HG03432 (cell line): ENCODE measurements around the gene KLF7.

Experiments
- ATAC-seq: cut with Tn5 transposase; IDR thresholded peaks from one replicate; pipeline ENCODE4 v1.9.1; 2021; ENCODE audit warnings: mild to moderate bottlenecking, moderate library complexity; ENCODE audit not compliant: unreplicated experiment

KLF7 gene

DNA sequence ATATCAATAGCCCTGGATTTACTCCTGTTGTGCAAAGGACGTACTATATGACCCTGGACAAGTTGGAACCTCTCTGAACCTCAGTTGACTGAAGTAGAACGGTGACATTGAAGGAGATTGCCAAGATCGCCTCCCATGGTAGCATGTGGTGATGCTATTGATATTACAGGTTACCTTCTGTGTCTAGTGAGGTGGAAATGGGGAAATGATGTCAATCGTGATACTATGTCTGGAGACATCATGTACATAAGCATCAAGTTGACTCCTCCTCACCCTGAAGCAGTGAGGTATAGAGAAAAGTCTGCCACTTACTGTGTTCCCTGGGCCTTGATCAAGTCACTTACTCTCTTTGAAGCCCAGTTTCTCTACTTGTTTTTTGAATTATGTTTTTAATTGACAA lies 93.9 kb downstream of the KLF7 start:
- no peak for ATAC-seq

DNA sequence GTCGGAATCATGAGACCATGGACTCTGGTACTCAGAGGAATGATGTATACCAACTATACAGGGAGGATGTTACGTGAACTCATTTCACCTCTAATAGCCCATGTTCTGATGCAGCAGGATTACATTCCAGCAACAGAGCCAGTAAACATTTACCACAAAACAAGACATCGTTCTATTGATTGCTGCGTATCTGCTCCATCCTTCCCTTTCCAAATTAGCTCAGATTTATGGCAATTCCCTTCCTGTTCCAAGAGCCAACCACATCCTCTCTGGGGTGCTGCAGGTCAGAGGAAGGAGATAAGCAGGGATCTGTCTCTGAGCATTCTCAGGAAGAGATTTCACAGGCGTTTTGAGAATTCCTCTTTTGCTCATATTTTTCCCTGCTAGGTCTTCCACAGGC lies 98.3 kb downstream of the KLF7 start:
- no peak for ATAC-seq

DNA sequence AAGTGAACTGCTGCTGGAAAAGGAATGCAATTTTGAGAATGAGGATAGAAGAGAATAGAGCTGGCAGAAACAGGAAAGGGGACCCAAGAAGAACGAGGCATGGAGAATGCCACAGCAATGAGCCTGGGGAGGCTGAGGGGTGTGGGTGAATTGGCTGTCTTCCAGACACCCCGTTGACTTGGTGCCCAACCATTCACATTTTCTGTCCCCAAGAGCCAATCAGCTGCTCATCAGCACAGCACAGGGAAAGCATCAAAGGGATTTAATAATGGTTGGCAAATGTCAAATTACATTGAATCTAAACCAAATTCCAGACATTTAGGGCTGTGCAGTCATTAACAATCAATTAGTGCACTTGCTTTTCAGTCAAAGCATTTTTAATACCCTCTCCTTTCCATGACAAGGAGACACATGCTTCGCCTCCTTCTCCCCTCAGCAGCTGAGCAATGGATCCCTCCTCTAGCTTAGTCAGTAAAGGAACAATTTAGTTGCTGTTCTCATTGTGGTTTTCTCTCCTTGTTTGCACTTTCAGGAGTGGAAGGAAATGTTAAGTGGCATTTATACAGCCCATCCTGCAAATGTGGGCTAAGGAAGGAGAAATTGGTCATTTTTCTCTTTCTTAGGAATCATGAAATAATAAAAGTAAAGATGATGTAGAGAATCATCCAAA lies 98.8 kb downstream of the KLF7 start:
- no peak for ATAC-seq

DNA sequence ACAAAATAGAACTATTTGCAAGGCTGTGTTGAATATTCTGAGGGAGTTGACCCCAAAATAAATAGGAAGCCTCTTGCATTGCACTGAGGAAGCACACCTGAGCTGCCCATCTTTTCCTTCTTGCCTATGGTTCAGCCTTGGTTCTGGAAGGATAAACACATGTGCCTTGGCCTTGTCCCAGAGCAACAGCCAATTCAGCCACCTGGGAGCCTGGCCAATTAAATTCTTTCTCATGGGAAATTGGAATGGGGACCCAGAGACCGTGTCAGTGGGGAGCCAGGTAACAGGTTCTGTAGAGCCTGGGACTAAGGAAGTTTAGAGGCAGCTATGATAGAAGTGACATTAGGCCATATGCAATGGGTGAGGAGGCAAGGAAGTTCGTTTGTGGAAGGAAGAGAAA lies 99.6 kb downstream of the KLF7 start:
- ATAC-seq: no peak

DNA sequence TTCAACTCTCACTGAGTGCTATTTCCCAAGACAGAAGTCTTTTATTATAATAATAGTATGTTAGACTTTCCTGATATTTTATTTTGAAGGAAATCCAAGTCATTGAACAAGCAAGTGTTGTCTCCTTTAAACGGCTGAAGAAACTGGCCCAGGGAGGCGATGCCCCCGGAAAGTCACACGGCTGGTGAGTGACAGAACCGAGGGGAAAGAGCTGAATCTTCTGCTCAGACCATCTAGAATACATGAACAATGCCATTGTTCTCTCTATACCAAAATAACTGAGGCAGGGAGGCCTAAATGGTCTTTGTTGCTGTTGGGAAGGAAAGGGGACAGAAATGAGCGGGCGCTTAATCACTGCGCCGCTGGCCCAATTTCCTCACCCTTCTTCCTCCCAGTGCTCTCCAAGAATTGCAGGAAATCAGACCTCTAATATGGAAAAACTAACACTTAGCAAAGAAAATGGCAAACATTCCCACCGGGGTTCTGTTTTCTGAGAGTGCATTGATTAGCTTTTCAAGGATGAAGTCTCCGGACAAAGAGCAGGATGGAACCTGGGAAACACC lies 101.5 kb downstream of the KLF7 start:
- no peak for ATAC-seq

DNA sequence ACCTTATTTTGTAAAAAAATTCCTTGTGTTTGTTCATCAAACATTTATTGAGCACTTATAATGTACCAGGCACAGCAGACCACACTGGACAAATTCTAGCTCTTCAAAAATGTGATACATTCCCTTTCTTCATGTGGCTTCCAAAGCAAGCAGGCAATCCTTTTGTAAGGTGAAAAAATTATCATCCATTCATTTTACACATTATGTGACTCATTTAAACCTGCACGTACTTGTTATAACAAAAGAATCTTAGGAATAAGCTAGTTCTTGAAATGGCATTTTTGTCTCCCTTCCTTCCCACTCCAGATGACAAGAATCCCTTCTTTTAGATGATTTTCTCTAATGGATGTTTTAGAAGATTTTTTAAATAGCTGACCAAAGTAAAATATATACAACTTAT lies 104.6 kb downstream of the KLF7 start:
- no peak for ATAC-seq

DNA sequence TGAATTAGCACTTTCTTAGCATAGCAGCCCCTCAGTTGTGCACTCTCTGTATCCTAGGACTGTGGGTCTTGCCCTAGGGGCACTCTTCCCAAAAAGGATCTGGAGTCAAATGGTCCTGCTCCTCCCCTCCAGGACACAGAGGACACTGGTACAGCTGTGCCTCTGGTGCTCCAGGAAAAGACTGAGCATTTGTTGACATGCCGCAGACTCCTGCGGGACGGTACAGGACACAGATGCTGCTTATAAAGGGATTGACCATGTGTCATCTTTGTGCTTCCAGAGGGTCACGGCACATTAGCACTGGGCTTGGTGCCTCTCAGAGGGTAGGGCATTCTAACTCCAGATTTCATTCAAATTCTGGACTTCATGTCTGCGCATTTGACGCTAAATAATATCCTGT lies 110.5 kb downstream of the KLF7 start:
- no peak for ATAC-seq

DNA sequence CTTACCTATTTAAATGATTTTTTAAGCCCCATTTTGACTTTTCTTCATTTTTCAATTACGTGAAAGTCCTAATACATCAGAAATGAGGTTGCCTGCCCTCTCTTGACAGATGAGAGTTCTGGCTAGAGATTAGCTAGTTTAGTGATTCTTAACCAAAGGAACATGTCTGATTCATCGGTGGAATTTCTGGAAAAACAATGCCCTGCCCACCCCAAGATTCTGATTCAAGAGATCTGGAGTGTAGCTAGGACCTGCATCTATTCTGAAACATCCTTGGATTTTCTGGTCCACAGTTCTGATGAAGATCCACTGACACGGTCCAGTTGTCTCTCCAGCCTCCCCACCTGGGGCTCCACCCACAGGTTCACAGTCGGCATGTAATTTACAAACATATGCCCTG lies 111.2 kb downstream of the KLF7 start:
- ATAC-seq: no peak

DNA sequence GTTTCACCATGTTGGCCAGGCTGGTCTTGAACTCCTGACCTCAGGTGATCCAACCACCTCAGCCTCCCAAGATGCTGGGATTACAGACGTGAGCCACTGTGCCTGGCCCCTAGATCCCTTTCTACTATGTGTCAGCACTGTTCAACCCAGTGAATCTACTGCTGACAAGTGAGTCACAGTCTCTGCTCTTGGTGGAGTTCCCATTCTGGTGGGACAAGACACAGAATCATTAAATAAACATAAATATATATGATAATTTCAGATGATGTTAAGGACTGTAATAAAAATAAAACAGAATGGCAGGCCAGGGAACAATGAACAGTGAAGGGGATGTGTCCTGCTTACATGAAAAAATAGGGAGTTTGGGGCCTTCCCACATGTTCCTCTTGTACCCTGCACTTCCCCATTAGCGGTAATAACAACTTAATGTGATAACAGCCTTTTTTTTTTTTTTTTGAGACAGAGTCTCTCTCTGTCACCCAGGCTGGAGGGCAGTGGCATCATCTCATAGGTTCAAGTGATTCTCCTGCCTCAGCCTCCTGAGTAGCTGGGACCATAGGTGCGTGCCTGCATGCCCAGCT lies 114.3 kb downstream of the KLF7 start:
- no peak for ATAC-seq

DNA sequence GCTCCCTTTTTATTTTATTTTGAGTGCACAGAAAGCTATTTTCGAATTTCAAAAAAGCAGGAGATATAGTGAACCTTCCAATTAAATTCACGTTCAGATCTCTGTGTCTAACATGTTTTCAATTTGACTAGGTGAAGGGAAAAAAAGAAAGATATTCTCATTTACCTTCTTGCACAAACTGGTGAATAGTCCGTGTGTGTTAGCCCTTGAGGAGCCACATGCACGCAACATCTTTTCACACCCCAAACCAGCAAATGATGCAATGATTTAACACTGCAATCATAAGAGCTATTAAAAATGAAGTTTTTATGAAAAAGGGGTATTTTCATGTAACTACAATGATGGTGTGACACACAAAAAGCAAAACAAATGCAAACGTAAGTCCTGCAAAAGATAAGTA lies 116.6 kb downstream of the KLF7 start:
- ATAC-seq: no peak

DNA sequence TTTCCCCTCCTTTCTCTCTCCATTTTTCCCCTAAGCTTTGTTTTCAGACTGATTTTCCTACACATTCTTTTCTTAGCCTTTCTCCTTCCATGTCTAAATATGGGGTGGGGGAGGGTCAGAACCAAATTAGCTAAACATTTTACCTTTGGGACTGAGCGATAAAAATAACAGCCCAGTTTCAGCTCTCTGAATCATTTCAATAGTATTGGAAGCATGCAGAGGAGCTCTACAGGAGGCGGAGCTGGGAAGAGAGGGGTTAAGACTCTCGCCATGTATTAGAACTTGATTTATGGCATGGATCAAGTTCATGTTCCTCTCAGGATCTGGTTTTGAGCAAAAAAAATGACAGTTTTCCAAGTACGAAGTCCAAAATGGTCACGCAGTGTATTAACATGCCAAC lies 117.3 kb downstream of the KLF7 start:
- ATAC-seq: no peak

DNA sequence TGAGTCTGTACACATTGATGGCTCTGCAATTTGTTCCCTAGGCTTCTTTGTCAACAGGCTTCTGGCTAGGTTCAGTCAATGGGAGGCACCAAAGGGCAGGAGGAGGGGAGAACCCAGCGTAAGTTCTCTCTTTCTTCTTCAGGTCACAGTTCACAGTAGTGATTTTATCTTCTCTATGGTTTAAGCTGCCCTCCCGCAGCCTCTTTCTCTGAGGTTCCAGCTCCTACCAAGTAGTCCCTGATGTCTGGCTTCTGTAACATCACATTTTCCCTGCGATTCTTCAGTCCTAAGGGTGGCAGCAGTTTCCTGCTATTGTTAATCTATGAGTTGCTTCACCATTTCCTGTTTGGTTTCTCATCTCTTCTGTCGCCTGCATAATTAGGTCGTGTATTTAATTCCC lies 119.0 kb downstream of the KLF7 start:
- ATAC-seq: peak; percentile 77

DNA sequence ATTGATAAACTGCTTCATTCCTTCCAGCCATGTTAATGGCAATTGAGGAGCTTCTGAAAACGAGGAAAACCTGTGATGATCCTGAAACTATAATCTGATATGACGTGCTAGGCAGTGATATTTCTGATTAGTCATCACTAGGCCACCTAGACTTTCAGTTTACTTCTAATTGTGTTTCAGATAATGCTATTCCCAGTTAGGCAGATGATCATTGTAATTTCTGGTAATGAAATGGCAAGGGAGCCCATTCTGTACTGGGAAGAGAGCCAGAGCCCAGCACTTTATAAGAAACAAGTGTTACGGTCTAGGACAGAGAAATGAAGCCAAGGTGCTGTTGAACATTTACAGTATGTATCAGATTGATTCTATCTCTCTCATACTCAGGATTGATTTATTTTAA lies 120.2 kb downstream of the KLF7 start:
- no peak for ATAC-seq

DNA sequence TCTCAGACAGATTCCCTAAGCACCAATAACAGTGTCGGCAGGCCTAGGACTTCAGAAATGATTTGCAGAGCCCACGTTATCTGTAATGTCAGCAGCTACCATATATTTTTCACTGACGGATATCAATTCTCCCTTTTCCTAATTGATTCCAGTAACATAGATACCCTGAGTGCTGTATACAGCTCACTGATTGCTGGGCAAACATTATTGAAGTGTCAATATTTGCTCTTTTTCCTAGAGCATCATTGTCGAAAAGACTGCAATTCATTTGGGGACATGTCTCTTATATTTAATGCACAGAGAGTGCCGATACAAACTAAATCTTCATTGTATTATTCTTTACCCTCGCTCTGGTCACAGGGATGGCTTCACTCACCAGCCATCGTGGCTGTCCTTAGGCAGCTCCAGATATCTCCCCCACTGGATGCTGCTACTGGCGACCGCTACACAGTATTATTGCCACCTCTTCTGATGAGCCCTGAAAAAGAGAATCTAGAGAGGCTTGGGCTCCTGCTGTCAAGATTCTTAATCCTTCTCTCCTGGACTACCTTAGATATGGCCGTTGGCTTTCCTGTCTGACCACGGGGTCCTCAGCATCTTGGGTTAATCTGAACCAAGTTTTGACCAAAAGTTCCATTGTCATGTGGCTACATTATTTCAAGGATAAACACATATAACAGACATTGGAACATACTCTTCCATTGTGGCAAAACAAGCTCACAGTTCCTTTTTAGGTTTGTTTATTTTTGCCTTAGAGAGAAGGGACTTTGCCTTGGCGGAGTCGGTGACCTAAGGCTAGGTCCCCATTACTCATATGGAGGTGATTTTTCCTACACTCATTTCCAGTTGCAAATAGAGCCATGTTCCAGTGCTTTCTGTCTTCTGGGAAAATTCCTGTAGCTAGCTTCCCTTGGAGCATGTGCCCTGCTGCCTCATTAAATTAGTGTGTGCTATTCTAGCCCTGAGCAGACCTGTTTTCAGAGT lies 121.1 kb downstream of the KLF7 start:
- no peak for ATAC-seq

DNA sequence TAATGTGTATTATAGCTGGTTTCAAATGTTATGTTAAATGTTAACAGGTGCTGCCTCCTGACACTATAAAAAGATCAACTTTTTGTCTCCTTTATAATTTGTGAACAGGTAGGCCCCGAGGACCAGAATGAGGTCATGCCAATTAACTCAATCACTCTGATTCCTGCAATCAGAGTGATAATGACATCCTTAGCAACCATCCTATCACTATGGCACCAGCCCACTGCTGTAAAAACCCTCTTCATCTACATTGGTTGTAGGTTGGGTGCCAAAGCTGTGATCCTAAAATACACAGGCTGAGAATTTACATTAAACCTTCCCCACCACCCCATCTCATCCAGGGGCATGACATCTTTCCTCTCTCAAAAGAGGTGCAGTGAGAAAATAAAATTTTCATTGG lies 122.9 kb downstream of the KLF7 start:
- ATAC-seq: no peak

DNA sequence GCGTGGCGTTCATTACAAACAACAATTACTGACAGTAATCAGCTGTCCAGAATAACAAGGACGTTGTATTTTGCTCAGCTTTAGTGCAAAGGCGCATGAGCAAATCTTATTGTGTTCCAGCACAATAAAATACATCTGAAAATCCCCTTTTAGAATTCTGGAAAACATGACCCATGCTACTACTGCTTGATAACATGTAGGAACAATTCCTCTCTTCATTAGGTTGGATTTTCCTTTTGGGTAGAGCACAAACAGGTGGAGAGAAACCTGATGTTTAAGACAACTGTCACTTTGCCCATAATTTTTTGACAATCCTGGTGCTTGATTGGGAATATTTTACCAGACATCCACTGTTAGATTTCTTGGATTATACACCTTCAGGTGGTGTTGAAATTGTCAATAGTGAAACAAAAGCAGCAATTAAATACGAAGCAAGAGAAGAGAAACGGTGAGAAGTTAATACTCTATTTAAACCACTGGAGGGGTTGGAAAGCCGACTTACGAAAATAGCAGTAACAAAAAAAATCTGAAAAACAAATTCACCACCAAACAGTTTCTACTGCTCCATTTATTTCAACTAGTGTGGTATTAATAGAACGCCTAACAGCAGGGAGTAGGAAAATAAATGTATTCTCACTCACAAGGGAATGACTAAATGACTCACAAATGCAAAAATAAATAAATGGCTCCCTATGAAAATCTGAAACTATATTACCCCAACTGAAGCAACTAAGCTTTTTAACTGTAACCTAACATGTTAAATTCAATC lies 123.8 kb downstream of the KLF7 start:
- ATAC-seq: no peak

DNA sequence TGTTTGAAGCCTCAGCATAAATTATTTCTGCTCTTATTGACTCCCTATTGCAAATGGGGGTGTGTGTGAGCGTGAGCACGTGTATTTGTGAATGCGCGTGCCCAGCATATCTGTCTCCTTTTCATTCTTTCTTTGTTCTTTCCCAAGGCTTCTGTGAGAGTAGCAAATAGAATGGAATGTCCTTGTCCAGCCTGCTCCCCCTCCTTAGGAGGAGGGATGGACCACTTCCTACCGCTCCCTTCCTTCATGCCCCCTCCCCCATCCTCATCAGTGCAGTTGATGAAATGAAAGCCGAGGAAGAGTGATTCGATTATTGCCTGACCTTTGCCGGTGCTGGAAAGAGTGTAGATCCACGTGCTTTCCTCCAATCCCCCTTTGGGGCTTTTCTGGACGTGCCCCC lies 124.5 kb downstream of the KLF7 start:
- no peak for ATAC-seq

DNA sequence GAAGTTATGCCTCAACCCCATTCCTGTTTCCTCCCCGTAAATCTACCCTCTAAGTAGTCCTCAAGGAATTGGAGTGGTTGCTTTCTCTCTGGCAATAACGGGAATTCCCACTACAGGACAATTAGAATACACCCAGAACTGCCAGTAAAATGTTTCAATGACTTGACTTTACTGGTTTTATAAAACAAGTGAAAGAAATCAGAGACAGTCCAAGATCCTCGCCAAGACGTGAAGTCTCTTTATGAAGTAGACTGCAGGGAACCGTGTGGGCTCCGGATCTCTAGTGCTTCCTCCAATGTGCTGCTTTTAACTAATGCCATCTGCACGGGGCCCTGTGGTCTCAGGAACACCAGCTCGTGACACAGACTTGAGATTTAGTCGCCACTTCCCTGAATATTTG lies 125.1 kb downstream of the KLF7 start:
- no peak for ATAC-seq

DNA sequence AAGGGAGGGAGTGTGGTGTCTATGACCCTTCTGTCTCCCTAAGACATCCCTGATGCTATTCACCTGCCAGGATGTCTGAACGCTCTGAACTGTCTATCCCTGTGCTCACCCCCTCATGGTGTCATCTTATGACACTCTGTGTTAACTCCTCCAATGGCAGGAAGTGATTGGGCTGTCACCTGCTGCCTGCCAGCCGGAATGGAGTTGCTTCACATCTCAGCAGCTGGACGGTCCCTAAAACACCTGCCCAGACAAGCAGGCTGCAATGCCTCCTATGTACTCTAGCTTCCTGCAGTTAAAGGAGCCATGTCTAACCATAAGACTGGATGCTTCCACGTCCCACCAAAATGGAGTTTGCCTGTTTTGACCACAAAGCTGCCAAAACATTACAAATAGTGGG lies 126.5 kb downstream of the KLF7 start:
- no peak for ATAC-seq

DNA sequence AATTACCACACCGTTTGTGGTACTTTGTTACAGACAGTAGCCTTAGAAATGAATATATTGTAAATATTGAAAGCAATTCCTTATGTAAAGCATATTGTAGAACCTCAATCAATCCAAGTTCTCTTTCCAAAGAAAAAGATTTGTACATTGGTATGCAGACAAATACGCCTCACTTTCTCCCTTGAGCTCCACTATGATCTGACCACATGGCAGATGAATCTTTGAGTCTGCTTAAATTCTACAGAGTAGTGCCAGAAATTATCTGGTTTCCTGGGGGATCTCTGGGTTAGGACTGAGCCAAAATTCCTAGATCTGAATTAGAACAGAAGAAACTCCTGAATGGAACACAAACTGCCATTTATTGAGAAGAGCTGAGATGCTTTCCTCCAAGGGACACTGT lies 127.4 kb downstream of the KLF7 start:
- ATAC-seq: no peak

DNA sequence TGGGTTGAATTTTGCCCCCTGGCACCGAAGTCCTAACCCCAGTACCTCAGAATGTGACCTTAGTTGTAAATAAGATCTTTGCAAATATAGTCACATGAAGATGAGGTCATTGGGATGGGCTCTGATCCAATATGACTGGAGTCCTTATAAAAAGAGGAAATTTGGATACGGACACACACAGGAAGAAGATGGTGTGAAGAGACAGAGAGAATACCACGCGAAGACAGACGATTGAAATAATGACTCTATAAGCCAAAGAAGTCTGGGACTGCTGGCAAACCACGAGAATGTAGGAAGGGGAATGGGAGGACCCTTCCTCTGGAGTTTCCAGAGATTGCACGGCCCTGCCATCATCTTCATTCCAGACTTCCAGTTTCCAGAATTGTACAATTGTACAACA lies 127.9 kb downstream of the KLF7 start:
- ATAC-seq: no peak
